ENCODE measurements around the gene ARL5C. TPM values are rescaled to one million over a fixed set of nuclear protein-coding genes. Genes with fewer than 3 reads are reported as not detected.

Gene ARL5C
- total RNA-seq, 1 experiment from 2014 or later, result not detected

- H3K27me3 ChIP-seq (ENCODE audit: insufficient read depth, low read length), result no peaks in the 10 kb centered on the region
- no peak overlapping the region for H2BK12ac ChIP-seq (ENCODE audit: insufficient read length, low read depth, low read length)
- H2BK15ac ChIP-seq (ENCODE audit: low read depth, low read length), result no peak overlapping the region
- no peak overlapping the region for H3T11ph ChIP-seq (ENCODE audit: low read length)
- H4K8ac ChIP-seq (replicated peaks; ENCODE audit: insufficient read length, low read depth, low read length), result no peak overlapping the region
- H2AFZ ChIP-seq (ENCODE audit: low read length), result no peak overlapping the region
- no peak overlapping the region for H3K23ac ChIP-seq (ENCODE audit: insufficient read length, low read depth, low read length)
- no peak for DNase-seq
- TF ChIP-seq CTCF (conservative IDR thresholded peaks at IDR 0.05), result no peak
- no peak overlapping the region for H3K14ac ChIP-seq (ENCODE audit: insufficient read depth, low read length)
- Mint-ChIP-seq H3K4me3 (no peak overlapping the region), H3K27me3 (ENCODE audit: low read depth) (peaks cover 2% of the 10 kb centered on the region), H3K27ac (no peak overlapping the region), H3K9me3 (no peaks in the 10 kb centered on the region), H3K4me1 (peaks cover 5 to 7% of the 10 kb centered on the region in 2 experiments; a peak in 2 of 4 replicates), H3K36me3 (ENCODE audit: insufficient read depth in 1 of 3, low read depth in 3 of 3) (no peaks in the 10 kb centered on the region)
- no peak overlapping the region for H4K5ac ChIP-seq (ENCODE audit: insufficient read length, low read depth, low read length)
- no peak overlapping the region for H3K9ac ChIP-seq (ENCODE audit: extremely low read depth, insufficient read length, low read length)
- H3K79me1 ChIP-seq (ENCODE audit: insufficient read depth, low read depth, low read length, poor library complexity, severe bottlenecking), result no peaks in the 10 kb centered on the region
- H3K56ac ChIP-seq (ENCODE audit: insufficient read length, low read depth, low read length), result no peak overlapping the region
- no CpG with 5 or more reads among the region's 2 CpGs for WGBS (ENCODE audit: extremely low coverage, insufficient read length, low lambda C conversion rate)
- no peaks in the 10 kb centered on the region for H3K79me2 ChIP-seq (ENCODE audit: insufficient read depth, low read length)
- H2BK5ac ChIP-seq (ENCODE audit: insufficient read length, low read length), result no peak overlapping the region
- H3K23me2 ChIP-seq (ENCODE audit: insufficient read length, low read depth, low read length, poor library complexity, severe bottlenecking), result no peaks in the 10 kb centered on the region
- H3K4me1 ChIP-seq (ENCODE audit: insufficient read depth, low read length), result no peaks in the 10 kb centered on the region; the same call in 1 of the 2 replicates
- no peak overlapping the region for H3K4ac ChIP-seq (ENCODE audit: low read depth, low read length)
- no peak overlapping the region for H4K91ac ChIP-seq (ENCODE audit: insufficient read length, low read depth, low read length)
- no peak overlapping the region for H2BK20ac ChIP-seq (ENCODE audit: low read depth, low read length, poor library complexity, severe bottlenecking)
- H2BK120ac ChIP-seq (ENCODE audit: low read depth, low read length, poor library complexity, severe bottlenecking), result no peak overlapping the region
- H3K4me2 ChIP-seq (ENCODE audit: insufficient read depth, insufficient read length, low read length), result no peak overlapping the region
- no peak overlapping the region for H2AK5ac ChIP-seq (ENCODE audit: insufficient read length, low read length)
- H3K27ac ChIP-seq (ENCODE audit: insufficient read length, low read depth, low read length), result no peak overlapping the region
- no peaks in the 10 kb centered on the region for H3K9me3 ChIP-seq (ENCODE audit: control insufficient read depth, low read depth, low read length)
- H4K20me1 ChIP-seq (ENCODE audit: control insufficient read depth, insufficient read depth, insufficient read length), result no peaks in the 10 kb centered on the region
- H3K18ac ChIP-seq (ENCODE audit: insufficient read length, low read depth, low read length), result no peak overlapping the region
Measured at GRCh38 chr17:39125143-39125875, 40.7 kb downstream of the ARL5C start.
